Measurements from ENCODE around the gene NHEJ1.

DNA sequence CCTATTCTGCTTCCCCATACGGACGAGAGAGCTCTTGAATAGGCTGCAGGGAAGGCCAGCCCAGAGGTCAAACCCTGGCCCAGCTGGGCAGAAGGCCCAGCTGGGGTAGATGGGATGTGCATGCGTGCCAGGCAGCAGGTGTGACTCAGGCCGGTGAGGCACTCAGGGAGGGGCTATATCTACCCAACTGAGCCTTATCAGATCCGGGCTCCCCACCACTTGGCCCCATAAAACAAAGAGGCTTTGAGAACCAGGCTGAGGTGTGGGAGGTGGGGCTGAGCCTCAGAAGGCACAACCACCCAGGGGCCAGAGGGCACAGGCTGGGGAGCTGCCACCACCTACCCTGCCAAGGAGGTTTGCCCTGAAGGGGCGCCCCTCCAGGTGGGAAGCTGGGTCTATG lies 111.3 kb downstream of the NHEJ1 start:
- TF ChIP-seq, protein P1, sequence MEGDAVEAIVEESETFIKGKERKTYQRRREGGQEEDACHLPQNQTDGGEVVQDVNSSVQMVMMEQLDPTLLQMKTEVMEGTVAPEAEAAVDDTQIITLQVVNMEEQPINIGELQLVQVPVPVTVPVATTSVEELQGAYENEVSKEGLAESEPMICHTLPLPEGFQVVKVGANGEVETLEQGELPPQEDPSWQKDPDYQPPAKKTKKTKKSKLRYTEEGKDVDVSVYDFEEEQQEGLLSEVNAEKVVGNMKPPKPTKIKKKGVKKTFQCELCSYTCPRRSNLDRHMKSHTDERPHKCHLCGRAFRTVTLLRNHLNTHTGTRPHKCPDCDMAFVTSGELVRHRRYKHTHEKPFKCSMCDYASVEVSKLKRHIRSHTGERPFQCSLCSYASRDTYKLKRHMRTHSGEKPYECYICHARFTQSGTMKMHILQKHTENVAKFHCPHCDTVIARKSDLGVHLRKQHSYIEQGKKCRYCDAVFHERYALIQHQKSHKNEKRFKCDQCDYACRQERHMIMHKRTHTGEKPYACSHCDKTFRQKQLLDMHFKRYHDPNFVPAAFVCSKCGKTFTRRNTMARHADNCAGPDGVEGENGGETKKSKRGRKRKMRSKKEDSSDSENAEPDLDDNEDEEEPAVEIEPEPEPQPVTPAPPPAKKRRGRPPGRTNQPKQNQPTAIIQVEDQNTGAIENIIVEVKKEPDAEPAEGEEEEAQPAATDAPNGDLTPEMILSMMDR (optimal IDR thresholded peaks at IDR 0.05 in 1 of 3, IDR thresholded peaks at IDR 0.05 in 1 of 3, conservative IDR thresholded peaks at IDR 0.05 in 1 of 3; ENCODE audit: extremely low read depth in 1 of 3, insufficient read depth in 2 of 3, low read length in 3 of 3), result no peak
- no peak for TF ChIP-seq EZH2 (IDR thresholded peaks at IDR 0.05; ENCODE audit: low read length)
